H1 (cell line): ENCODE results near the gene UMODL1. TPM values are rescaled to one million over a fixed set of nuclear protein-coding genes. Genes with fewer than 3 reads are reported as not detected.

Source experiments
- RAD21 ChIP-seq, 2 experiments: IDR thresholded peaks in 1 of 2; conservative IDR thresholded peaks in 1 of 2; 2 replicates each; pipeline ENCODE4 v1.6.1; 2011; ENCODE audit warnings: low read depth in 2 of 2, low read length in 2 of 2, improper control_type of control experiment in 1 of 2, inconsistent platforms in 1 of 2, mild to moderate bottlenecking in 1 of 2, moderate library complexity in 1 of 2
- SAP30 ChIP-seq: fragments of 300-600 bp; sonication (generic); IDR thresholded peaks from 2 replicates; pipeline ENCODE4 v1.7.1; 2012; ENCODE audit warnings: low read length, moderate library complexity, mild to moderate bottlenecking, inconsistent platforms; ENCODE audit not compliant: insufficient read depth, insufficient replicate concordance
- SIRT6 ChIP-seq: IDR thresholded peaks from one replicate; pipeline ENCODE4 v1.7.1; 2012; ENCODE audit warnings: low read length, inconsistent platforms
- SP4 ChIP-seq: IDR thresholded peaks from 2 replicates; pipeline ENCODE4 v1.6.1; 2012; ENCODE audit warnings: low read length, inconsistent platforms
- TAF1 ChIP-seq: IDR thresholded peaks from 2 replicates; pipeline ENCODE4 v1.6.1; 2011; ENCODE audit warnings: mild to moderate bottlenecking, low read depth, low read length
- polyA plus RNA-seq, 7 experiments: library from polyadenylated mRNA; depleted of rRNA in 3 of 7; stranded (reverse) in 5 of 7; unstranded in 2 of 7; fragments of >200 nt in 5 of 7; fragments of 200-250 nt in 2 of 7; gene quantifications; 1 replicate in 5 of 7; 2 replicates in 1 of 7; 4 replicates in 1 of 7; pipeline versions ENCODE4 v1.2.1 to v1.2.3, GENCODE V29; 2011 to 2013; ENCODE audit warnings: missing spikeins in 2 of 7, mixed read lengths in 2 of 7
- total RNA-seq: library from RNA; stranded (reverse); fragmentation: NEBNext Ultra II Directional; extraction: Animal tissue kit (Norgen Biotek cat#: 25700); gene quantifications from 2 replicates; pipeline ENCODE4 v1.2.1, GENCODE V29; 2021

Gene UMODL1
- total and polyA plus RNA-seq, 2 of the 8 experiments (the other 6 are each of a cell fraction or from before 2014, with no cell fraction given), result not detected

DNA sequence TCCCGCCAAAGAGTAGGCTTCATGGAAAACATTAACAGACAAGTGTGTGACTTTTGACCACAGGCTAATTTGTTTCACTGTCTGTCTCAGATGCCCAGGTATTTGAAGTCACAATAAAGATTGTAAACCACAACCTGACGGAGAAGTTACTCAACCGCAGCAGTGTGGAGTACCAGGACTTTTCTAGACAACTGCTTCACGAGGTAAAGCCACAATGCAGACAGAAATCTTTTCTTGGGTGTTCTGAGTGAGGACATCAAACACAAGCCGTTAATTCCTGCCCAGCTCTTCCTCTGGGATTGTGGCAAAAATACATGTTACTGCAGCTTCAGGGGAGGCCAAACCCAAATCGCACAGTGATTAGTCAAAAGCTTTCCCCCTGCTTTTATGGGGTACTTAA is 31.0 kb downstream of the UMODL1 start (continued):
- TF ChIP-seq SAP30 (no peak), TAF1 (no peak), SP4 (no peak), RAD21 (IDR thresholded peaks at IDR 0.05 in 1 of 2, conservative IDR thresholded peaks at IDR 0.05 in 1 of 2; ENCODE audit: low read depth in 2 of 2, low read length in 2 of 2) (no peak), SIRT6 (no peak)
